HEK293 (cell line): ENCODE results near the gene UNC93A.

ENCODE experiments used
- ELK4 ChIP-seq: IDR thresholded peaks from 2 replicates; pipeline ENCODE4 v1.6.1; 2011; ENCODE audit warnings: mild to moderate bottlenecking, low read depth, low read length, borderline replicate concordance
- FEZF1 ChIP-seq: fragments of 450-650 bp; formaldehyde crosslinking; IDR thresholded peaks from 2 replicates; pipeline ENCODE4 v1.5.1; 2016; ENCODE audit warnings: missing biosample characterization, missing genetic modification characterization
- HOXA7 ChIP-seq: sonication (generic); formaldehyde crosslinking; IDR thresholded peaks from 2 replicates; pipeline ENCODE4 v1.8.1; 2022; ENCODE audit warnings: missing genetic modification reagents, borderline replicate concordance
- KLF16 ChIP-seq: fragments of 450-650 bp; formaldehyde crosslinking; IDR thresholded peaks from 2 replicates; pipeline ENCODE4 v1.5.1; 2017; ENCODE audit warnings: missing biosample characterization, missing genetic modification characterization
- OVOL3 ChIP-seq: fragments of 450-650 bp; formaldehyde crosslinking; IDR thresholded peaks from 2 replicates; pipeline ENCODE4 v1.5.1; 2016; ENCODE audit warnings: missing biosample characterization, missing genetic modification characterization
- PRDM4 ChIP-seq: fragments of 450-650 bp; formaldehyde crosslinking; IDR thresholded peaks from 2 replicates; pipeline ENCODE4 v1.5.1; 2017; ENCODE audit warnings: missing biosample characterization, missing genetic modification characterization
- SETDB1 ChIP-seq: IDR thresholded peaks from one replicate; pipeline ENCODE4 v1.6.1; 2017; ENCODE audit warnings: mild to moderate bottlenecking, low read length, moderate library complexity, mixed read lengths; ENCODE audit not compliant: insufficient read length
- SP7 ChIP-seq: fragments of 450-650 bp; formaldehyde crosslinking; IDR thresholded peaks from 2 replicates; pipeline ENCODE4 v1.5.1; 2016; ENCODE audit warnings: missing biosample characterization, missing genetic modification characterization
- YY1 ChIP-seq: fragments of 450-650 bp; formaldehyde crosslinking; IDR thresholded peaks from 2 replicates; pipeline ENCODE4 v1.5.1; 2018; ENCODE audit warnings: missing biosample characterization, missing genetic modification characterization
- ZBTB11 ChIP-seq: fragments of 450-650 bp; formaldehyde crosslinking; conservative IDR thresholded peaks from 2 replicates; pipeline ENCODE4 v1.5.1; 2016; ENCODE audit warnings: low read depth, missing biosample characterization, missing genetic modification characterization
- ZBTB21 ChIP-seq: fragments of 450-650 bp; formaldehyde crosslinking; IDR thresholded peaks from 2 replicates; pipeline ENCODE4 v1.5.1; 2017; ENCODE audit warnings: missing biosample characterization, missing genetic modification characterization
- ZBTB26 ChIP-seq: fragments of 450-650 bp; formaldehyde crosslinking; optimal IDR thresholded peaks from 2 replicates; pipeline ENCODE3; 2016; ENCODE audit warnings: missing biosample characterization, mild to moderate bottlenecking, missing genetic modification characterization
- ZEB2 ChIP-seq: fragments of 450-650 bp; formaldehyde crosslinking; IDR thresholded peaks from 2 replicates; pipeline ENCODE4 v1.5.1; 2016; ENCODE audit warnings: missing biosample characterization, missing genetic modification characterization
- ZFP37 ChIP-seq: fragments of 450-650 bp; formaldehyde crosslinking; IDR thresholded peaks from 2 replicates; pipeline ENCODE4 v1.5.1; 2016; ENCODE audit warnings: missing biosample characterization, missing genetic modification characterization
- ZFP69B ChIP-seq: fragments of 450-650 bp; formaldehyde crosslinking; IDR thresholded peaks from 2 replicates; pipeline ENCODE4 v1.5.1; 2016; ENCODE audit warnings: missing biosample characterization, missing genetic modification characterization
- ZNF10 ChIP-seq: fragments of 450-650 bp; formaldehyde crosslinking; IDR thresholded peaks from 2 replicates; pipeline ENCODE4 v1.5.1; 2017; ENCODE audit warnings: missing biosample characterization, missing genetic modification characterization
- ZNF132 ChIP-seq: fragments of 450-650 bp; formaldehyde crosslinking; IDR thresholded peaks from 2 replicates; pipeline ENCODE4 v1.5.1; 2017; ENCODE audit warnings: missing biosample characterization, missing genetic modification characterization, borderline replicate concordance
- ZNF169 ChIP-seq: fragments of 450-650 bp; formaldehyde crosslinking; IDR thresholded peaks from 2 replicates; pipeline ENCODE4 v1.5.1; 2016; ENCODE audit warnings: missing biosample characterization, missing genetic modification characterization
- ZNF354C ChIP-seq: fragments of 450-650 bp; formaldehyde crosslinking; IDR thresholded peaks from 2 replicates; pipeline ENCODE4 v1.5.1; 2016; ENCODE audit warnings: missing biosample characterization, missing genetic modification characterization, low read depth, borderline replicate concordance
- ZNF394 ChIP-seq: fragments of 450-650 bp; formaldehyde crosslinking; IDR thresholded peaks from 2 replicates; pipeline ENCODE4 v1.5.1; 2016; ENCODE audit warnings: missing biosample characterization, missing genetic modification characterization, mild to moderate bottlenecking, moderate library complexity, borderline replicate concordance
- ZNF514 ChIP-seq: fragments of 450-650 bp; formaldehyde crosslinking; IDR thresholded peaks from 2 replicates; pipeline ENCODE4 v1.5.1; 2016; ENCODE audit warnings: missing biosample characterization, missing genetic modification characterization
- ZNF529 ChIP-seq: fragments of 450-650 bp; formaldehyde crosslinking; IDR thresholded peaks from 2 replicates; pipeline ENCODE4 v1.5.1; 2017; ENCODE audit warnings: missing genetic modification characterization, missing biosample characterization; ENCODE audit not compliant: insufficient replicate concordance
- ZNF555 ChIP-seq: fragments of 450-650 bp; formaldehyde crosslinking; conservative IDR thresholded peaks from 2 replicates; pipeline ENCODE4 v1.5.1; 2017; ENCODE audit warnings: missing biosample characterization, mild to moderate bottlenecking, missing genetic modification characterization, inconsistent platforms
- ZNF677 ChIP-seq: fragments of 450-650 bp; IDR thresholded peaks from 2 replicates; pipeline ENCODE4 v1.5.0; 2018; ENCODE audit warnings: missing biosample characterization, mild to moderate bottlenecking, missing genetic modification characterization, moderate library complexity
- ZNF692 ChIP-seq: fragments of 450-650 bp; formaldehyde crosslinking; IDR thresholded peaks from 2 replicates; pipeline ENCODE4 v1.5.1; 2016; ENCODE audit warnings: missing biosample characterization, missing genetic modification characterization
- ZNF76 ChIP-seq: fragments of 450-650 bp; formaldehyde crosslinking; IDR thresholded peaks from 2 replicates; pipeline ENCODE4; 2016; ENCODE audit warnings: low read depth, missing biosample characterization, missing genetic modification characterization, borderline replicate concordance
- ZSCAN16 ChIP-seq: fragments of 450-650 bp; formaldehyde crosslinking; IDR thresholded peaks from 2 replicates; pipeline ENCODE4 v1.5.1; 2016; ENCODE audit warnings: missing biosample characterization, missing genetic modification characterization
- ZSCAN4 ChIP-seq: fragments of 450-650 bp; formaldehyde crosslinking; IDR thresholded peaks from 2 replicates; pipeline ENCODE4 v1.5.1; 2017; ENCODE audit warnings: missing biosample characterization, missing genetic modification characterization

Gene UNC93A

GRCh38 chr6:167350731-167351655, 59.9 kb downstream of the UNC93A start (continued):
- TF ChIP-seq ZNF514 (tag by site-specific recombination): no peak
- TF ChIP-seq ZFP69B (tag by site-specific recombination): no peak
- TF ChIP-seq ZBTB21: no peak
- TF ChIP-seq ZSCAN4 (tag by site-specific recombination): no peak
- TF ChIP-seq OVOL3 (tag by site-specific recombination): no peak
- no peak for TF ChIP-seq ELK4
- no peak for TF ChIP-seq ZNF529 (tag by site-specific recombination)
- TF ChIP-seq ZNF394: peak; percentile 25; the same call in 1 of the 2 replicates
- peak; percentile 61 for TF ChIP-seq ZBTB26 (tag by site-specific recombination)
- TF ChIP-seq ZNF76: no peak
- no peak for TF ChIP-seq ZNF169
- TF ChIP-seq ZEB2 (tag by site-specific recombination): peak; percentile 31; the same call in 1 of the 2 replicates
- TF ChIP-seq HOXA7 (CRISPR knock-in tag): no peak
- no peak for TF ChIP-seq ZBTB11 (tag by site-specific recombination)
- no peak for TF ChIP-seq ZSCAN16 (tag by site-specific recombination)
- no peak for TF ChIP-seq SETDB1
- TF ChIP-seq ZNF677: no peak
- peak; percentile 29; the same call in 1 of the 2 replicates for TF ChIP-seq ZNF692 (tag by site-specific recombination)
- no peak for TF ChIP-seq ZNF354C
- TF ChIP-seq FEZF1 (tag by site-specific recombination): no peak
- TF ChIP-seq PRDM4: no peak
- no peak for TF ChIP-seq ZNF10 (tag by site-specific recombination)
- no peak for TF ChIP-seq ZNF555
- TF ChIP-seq ZNF132 (tag by site-specific recombination): no peak
- no peak for TF ChIP-seq YY1 (tag by site-specific recombination)
- peak; percentile 46; the same call in 1 of the 2 replicates for TF ChIP-seq KLF16 (tag by site-specific recombination)
- TF ChIP-seq ZFP37: no peak; the same call in 1 of the 2 replicates
- TF ChIP-seq SP7 (tag by site-specific recombination): peak; percentile 50
